ENCODE measurements around the gene USF3. TPM values are rescaled to one million over a fixed set of nuclear protein-coding genes. Genes with fewer than 3 reads are reported as not detected.

The USF3 gene
- total and polyA plus RNA-seq, 2 of the 8 experiments (the other 6 are each of a cell fraction or from before 2014, with no cell fraction given): 9.6 to 18.5 TPM

DNA sequence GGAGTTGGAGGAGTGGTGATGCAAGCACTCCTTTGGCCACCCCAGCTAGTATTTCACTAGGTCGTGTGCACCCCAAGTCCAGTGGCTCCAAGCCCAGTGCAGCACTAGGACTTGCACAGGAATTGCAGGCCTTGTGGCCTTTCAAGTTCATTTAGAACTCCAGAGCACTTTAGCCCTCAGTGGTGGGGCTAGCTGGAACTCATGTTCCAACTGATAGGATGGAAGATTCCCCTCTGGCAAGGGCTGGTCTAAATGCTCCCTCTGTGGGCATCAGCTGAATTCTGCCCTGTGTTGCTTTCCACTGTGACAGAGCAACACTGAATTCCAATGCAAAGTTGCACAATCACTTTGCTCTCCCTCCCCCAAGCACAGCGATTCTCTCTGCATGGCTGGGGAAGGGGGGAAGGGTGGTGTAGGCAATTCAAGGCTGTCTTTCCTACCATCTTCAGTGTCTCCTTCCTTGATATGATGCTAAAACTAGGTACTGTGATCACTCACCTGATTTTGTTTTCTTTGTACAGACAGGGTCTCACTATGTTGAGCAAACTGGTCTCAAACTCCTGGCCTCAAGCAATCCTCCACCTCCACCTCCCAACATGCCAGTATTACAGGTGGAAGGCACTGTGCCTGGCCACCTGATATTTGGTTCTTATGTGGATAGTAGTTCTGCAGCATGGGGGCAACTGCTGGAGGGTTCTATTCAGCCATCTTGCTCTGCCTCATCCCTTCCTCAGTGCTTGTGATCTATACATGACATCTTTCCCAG lies 10.3 kb downstream of the USF3 start:
- peaks cover 2% of the 10 kb centered on the region for H3K23me2 ChIP-seq (ENCODE audit: low read depth, low read length)
- peak overlapping the region; percentile 18; the same call in 1 of the 2 replicates for H4K8ac ChIP-seq (ENCODE audit: extremely low read depth, insufficient read depth, low read length)
- no peak overlapping the region for H2BK120ac ChIP-seq (replicated peaks; ENCODE audit: low read depth, low read length)
- H4K20me1 ChIP-seq (replicated peaks in 1 of 2; ENCODE audit: control insufficient read depth in 1 of 2, insufficient read depth in 2 of 2, low read length in 2 of 2): peaks cover 0 to 2% of the 10 kb centered on the region in 2 experiments
- 0 out of 2 replicates have a peak, but pooled peaks cover 2% of the 10 kb centered on the region for H3K79me1 ChIP-seq (ENCODE audit: low read depth, low read length)
- FAIRE-seq: peak; percentile 90
- 0 out of 2 replicates have a peak overlapping the region, but pooled peaks have one; percentile 66 for H2BK20ac ChIP-seq (ENCODE audit: low read length)
- no peaks in the 10 kb centered on the region for H3K27me3 ChIP-seq (replicated peaks in 1 of 4; ENCODE audit: control insufficient read depth in 3 of 4, extremely low read depth in 1 of 4, insufficient read depth in 3 of 4, low read length in 3 of 4)
- H3K18ac ChIP-seq (ENCODE audit: extremely low read depth, low read length): peak overlapping the region; percentile 73; the same call in 1 of the 2 replicates
- no peak overlapping the region; a peak in 2 of 8 replicates for H3K4me3 ChIP-seq (ENCODE audit: extremely low read depth in 1 of 4, insufficient read depth in 2 of 4, low read depth in 3 of 4, low read length in 4 of 4)
- peak overlapping the region; percentile 6 for H4K5ac ChIP-seq (ENCODE audit: insufficient read length, low read depth, low read length)
- ChIA-PET CTCF (ENCODE audit: partially characterized antibody) (interaction anchor here (0.6 to 1.3 kb wide), 5 partner anchors 13 to 870 kb away, joined by 3 to 6 read pairs (median 3); no protein-coding TSS in a partner anchor), POLR2A (ENCODE audit: partially characterized antibody) (interaction anchor here (1.0 to 1.3 kb wide), 2 partner anchors 9 to 12 kb away, joined by 3 to 6 read pairs; no protein-coding TSS in a partner anchor)
- peak overlapping the region; percentile 49 for H4K91ac ChIP-seq (replicated peaks; ENCODE audit: insufficient read length, low read length)
- H3K4ac ChIP-seq (replicated peaks; ENCODE audit: insufficient read length, low read depth, low read length): peak overlapping the region; percentile 59
- no peaks in the 10 kb centered on the region; a peak in 1 of 4 replicates for H3K9me3 ChIP-seq (ENCODE audit: insufficient read depth in 2 of 2, low read depth in 1 of 2, low read length in 1 of 2)
- H3K4me2 ChIP-seq (ENCODE audit: insufficient read depth in 1 of 2, low read depth in 2 of 2, low read length in 2 of 2): peak overlapping the region; percentile 52 to 55
- whole genome bisulfite sequencing, 2 experiments (ENCODE audit: extremely low coverage in 1 of 2, insufficient coverage in 1 of 2, insufficient read length in 1 of 2, insufficient replicate concordance in 2 of 2, low coverage in 1 of 2, low lambda C conversion rate in 2 of 2, missing lambda C conversion rate in 1 of 2): 84% methylated on average over 2 of the region's 2 CpGs; no CpG with 5 or more reads in 1 of the 2 experiments
- H3K4me1 ChIP-seq (replicated peaks in 1 of 4; ENCODE audit: control insufficient read depth in 3 of 4, insufficient read depth in 4 of 4, low read length in 3 of 4): peaks cover 0 to 9% (median 4%) of the 10 kb centered on the region in 4 experiments; a peak in 6 of 7 replicates
- H3K9ac ChIP-seq (replicated peaks in 1 of 4; ENCODE audit: extremely low read depth in 1 of 4, low read depth in 3 of 4, low read length in 3 of 4): no peak overlapping the region
- no peak overlapping the region for H3K56ac ChIP-seq (replicated peaks; ENCODE audit: insufficient read length, low read depth, low read length)
- no peak overlapping the region for H3K14ac ChIP-seq (ENCODE audit: insufficient read length)
- peaks cover 0 to 15% of the 10 kb centered on the region in 2 experiments; a peak in 2 of 4 replicates for H3K79me2 ChIP-seq (ENCODE audit: control insufficient read depth in 1 of 2, insufficient read depth in 2 of 2, low read length in 2 of 2)
- peak overlapping the region; percentile 38; the same call in 1 of the 2 replicates for H2BK15ac ChIP-seq (ENCODE audit: low read length)
- peak overlapping the region; percentile 45; the same call in 1 of the 2 replicates for H2BK12ac ChIP-seq (ENCODE audit: low read depth, low read length)
- no peak overlapping the region for H3K23ac ChIP-seq (ENCODE audit: insufficient read length)
- peak overlapping the region; percentile 86; the same call in 1 of the 2 replicates for H2BK5ac ChIP-seq (ENCODE audit: low read depth, low read length)
- H2AFZ ChIP-seq (ENCODE audit: low read length): no peak overlapping the region
- DNase-seq (ENCODE audit: low read depth in 1 of 2, low spot score in 2 of 2): no peak
- H2AK5ac ChIP-seq (ENCODE audit: low read depth, low read length): no peak overlapping the region; the same call in 1 of the 2 replicates
- H3K27ac ChIP-seq (ENCODE audit: low read depth, low read length): no peak overlapping the region
- no peaks in the 10 kb centered on the region for H3K36me3 ChIP-seq (ENCODE audit: control insufficient read depth in 2 of 4, insufficient read depth in 4 of 4, low read length in 3 of 4)
- TF ChIP-seq EP300 (IDR thresholded peaks at IDR 0.05; ENCODE audit: borderline replicate concordance in 1 of 2, low read depth in 2 of 2, low read length in 2 of 2) (no peak), SP4 (IDR thresholded peaks at IDR 0.05; ENCODE audit: low read length) (no peak), RXRA (IDR thresholded peaks at IDR 0.05; ENCODE audit: insufficient read depth, low read depth, low read length) (no peak), ASH2L (IDR thresholded peaks at IDR 0.05; ENCODE audit: low read length) (peak; percentile 65), SP1 (IDR thresholded peaks at IDR 0.05; ENCODE audit: low read depth, low read length) (0 out of 2 replicates have a peak, but pooled peaks have one; percentile 72), RAD21 (IDR thresholded peaks at IDR 0.05 in 1 of 2, conservative IDR thresholded peaks at IDR 0.05 in 1 of 2; ENCODE audit: low read depth in 2 of 2, low read length in 2 of 2) (0 out of 4 replicates have a peak, but pooled peaks of 1 of the 2 experiments have one; percentile 4), KDM1A (IDR thresholded peaks at IDR 0.05; ENCODE audit: borderline replicate concordance, low read length) (no peak), RBBP5 (IDR thresholded peaks at IDR 0.05; ENCODE audit: borderline replicate concordance, low read depth, low read length) (peak; percentile 73; the same call in 1 of the 2 replicates), CHD2 (IDR thresholded peaks at IDR 0.05; ENCODE audit: low read length) (peak; percentile 46; the same call in 1 of the 2 replicates), SAP30 (IDR thresholded peaks at IDR 0.05; ENCODE audit: insufficient read depth, insufficient replicate concordance, low read length) (no peak)

Measured in H1 (cell line).